Measurements from ENCODE around the gene LEFTY1.
A peak's percentile ranks its signal among the peaks of the same experiment; 100 is the strongest.

Gene LEFTY1

GRCh38 chr1:225853441-225853840, 35.5 kb downstream of the LEFTY1 start:
- no peaks in the 10 kb centered on the region for H3K9me3 ChIP-seq (ENCODE audit: insufficient read depth, low read length)
- no peak overlapping the region for H3K4me2 ChIP-seq (ENCODE audit: low read length)
- H4K20me1 ChIP-seq (ENCODE audit: insufficient read depth, low read length), result no peaks in the 10 kb centered on the region
- no peak overlapping the region for H3K9ac ChIP-seq (ENCODE audit: low read length)
- no peaks in the 10 kb centered on the region for H3K27me3 ChIP-seq (ENCODE audit: low read depth, low read length)
- no peak overlapping the region for H2AFZ ChIP-seq (ENCODE audit: low read depth, low read length)
- no peak overlapping the region for H3K27ac ChIP-seq (ENCODE audit: low read length)
- peaks cover 43% of the 10 kb centered on the region for H3K4me1 ChIP-seq (ENCODE audit: low read length)
- TF ChIP-seq EZH2phosphoT487 (IDR thresholded peaks at IDR 0.05; ENCODE audit: low read depth) (no peak), CTCF (IDR thresholded peaks at IDR 0.05; ENCODE audit: low read depth, low read length) (no peak)
- H3K79me2 ChIP-seq (ENCODE audit: low read length), result no peaks in the 10 kb centered on the region
- no peak overlapping the region for H3K4me3 ChIP-seq (ENCODE audit: low read length)
- peaks cover 52% of the 10 kb centered on the region for H3K36me3 ChIP-seq (replicated peaks; ENCODE audit: low read depth, low read length)

GRCh38 chr1:225852413-225853124, 36.4 kb downstream of the LEFTY1 start:
- TF ChIP-seq CTCF (IDR thresholded peaks at IDR 0.05; ENCODE audit: low read depth, low read length) (no peak), EZH2phosphoT487 (IDR thresholded peaks at IDR 0.05; ENCODE audit: low read depth) (no peak)
- Histone ChIP-seq H4K20me1 (ENCODE audit: insufficient read depth, low read length) (no peaks in the 10 kb centered on the region), H3K4me3 (ENCODE audit: low read length) (no peak overlapping the region; the same call in 1 of the 2 replicates), H3K9me3 (ENCODE audit: insufficient read depth, low read length) (no peaks in the 10 kb centered on the region), H3K4me2 (ENCODE audit: low read length) (peak overlapping the region; percentile 8; the same call in 1 of the 2 replicates), H3K79me2 (ENCODE audit: low read length) (no peaks in the 10 kb centered on the region), H3K27me3 (ENCODE audit: low read depth, low read length) (no peaks in the 10 kb centered on the region), H3K27ac (ENCODE audit: low read length) (peak overlapping the region; percentile 70), H3K4me1 (ENCODE audit: low read length) (peaks cover 52% of the 10 kb centered on the region), H3K9ac (ENCODE audit: low read length) (peak overlapping the region; percentile 25; the same call in 1 of the 2 replicates), H2AFZ (ENCODE audit: low read depth, low read length) (no peak overlapping the region), H3K36me3 (replicated peaks; ENCODE audit: low read depth, low read length) (peaks cover 50% of the 10 kb centered on the region)

GRCh38 chr1:225851805-225852204, 37.1 kb downstream of the LEFTY1 start:
- Histone ChIP-seq H3K9me3 (ENCODE audit: insufficient read depth, low read length) (no peaks in the 10 kb centered on the region), H2AFZ (ENCODE audit: low read depth, low read length) (no peak overlapping the region), H3K27me3 (ENCODE audit: low read depth, low read length) (no peaks in the 10 kb centered on the region), H3K9ac (ENCODE audit: low read length) (peak overlapping the region; percentile 25; the same call in 1 of the 2 replicates), H3K4me1 (ENCODE audit: low read length) (peaks cover 60% of the 10 kb centered on the region), H3K79me2 (ENCODE audit: low read length) (no peaks in the 10 kb centered on the region), H3K27ac (ENCODE audit: low read length) (peak overlapping the region; percentile 70), H3K4me3 (ENCODE audit: low read length) (no peak overlapping the region), H4K20me1 (ENCODE audit: insufficient read depth, low read length) (no peaks in the 10 kb centered on the region), H3K4me2 (ENCODE audit: low read length) (peak overlapping the region; percentile 8), H3K36me3 (replicated peaks; ENCODE audit: low read depth, low read length) (peaks cover 51% of the 10 kb centered on the region)
- no peak for TF ChIP-seq CTCF (IDR thresholded peaks at IDR 0.05; ENCODE audit: low read depth, low read length)

GRCh38 chr1:225850370-225850769, 38.6 kb downstream of the LEFTY1 start:
- Histone ChIP-seq H3K9me3 (ENCODE audit: insufficient read depth, low read length) (no peaks in the 10 kb centered on the region), H3K4me1 (ENCODE audit: low read length) (peaks cover 70% of the 10 kb centered on the region), H3K27me3 (ENCODE audit: low read depth, low read length) (no peaks in the 10 kb centered on the region), H3K9ac (ENCODE audit: low read length) (no peak overlapping the region), H3K4me3 (ENCODE audit: low read length) (no peak overlapping the region), H3K4me2 (ENCODE audit: low read length) (no peak overlapping the region), H3K27ac (ENCODE audit: low read length) (peak overlapping the region; percentile 94), H3K36me3 (replicated peaks; ENCODE audit: low read depth, low read length) (peaks cover 49% of the 10 kb centered on the region), H2AFZ (ENCODE audit: low read depth, low read length) (no peak overlapping the region), H4K20me1 (ENCODE audit: insufficient read depth, low read length) (no peaks in the 10 kb centered on the region), H3K79me2 (ENCODE audit: low read length) (no peaks in the 10 kb centered on the region)
- TF ChIP-seq CTCF (IDR thresholded peaks at IDR 0.05; ENCODE audit: low read depth, low read length), result no peak
